HepG2 (cell line): ENCODE data around the gene PATL2. TPM values are rescaled to one million over a fixed set of nuclear protein-coding genes. Genes with fewer than 3 reads are reported as not detected.

Experiments
- CBFB ChIP-seq: sonication (generic); formaldehyde crosslinking; IDR thresholded peaks from 2 replicates; pipeline ENCODE4 v1.4.0; 2020; ENCODE audit warnings: missing genetic modification reagents
- CCDC6 ChIP-seq: sonication (generic); formaldehyde crosslinking; IDR thresholded peaks from 2 replicates; pipeline ENCODE4 v1.8.1; 2022; ENCODE audit warnings: mild to moderate bottlenecking, missing genetic modification reagents, moderate library complexity
- CEBPG ChIP-seq: IDR thresholded peaks from 2 replicates; pipeline ENCODE4 v1.6.1; 2016
- DMAP1 ChIP-seq: IDR thresholded peaks from 2 replicates; pipeline ENCODE4 v1.6.1; 2016
- ISX ChIP-seq: sonication (generic); formaldehyde crosslinking; conservative IDR thresholded peaks from 2 replicates; pipeline ENCODE4 v1.5.0; 2020; ENCODE audit warnings: missing genetic modification reagents
- JUN ChIP-seq: sonication (generic); formaldehyde crosslinking; IDR thresholded peaks from 2 replicates; pipeline ENCODE4 v1.4.0; 2020; ENCODE audit warnings: mild to moderate bottlenecking, missing genetic modification reagents
- NRL ChIP-seq: sonication (generic); formaldehyde crosslinking; IDR thresholded peaks from 2 replicates; pipeline ENCODE4 v1.5.0; 2020; ENCODE audit warnings: missing genetic modification reagents, mild to moderate bottlenecking, moderate library complexity, borderline replicate concordance
- PAX8 ChIP-seq: sonication (generic); formaldehyde crosslinking; IDR thresholded peaks from 2 replicates; pipeline ENCODE4 v1.8.0; 2022; ENCODE audit warnings: mild to moderate bottlenecking, missing genetic modification reagents, borderline replicate concordance
- PPARG ChIP-seq: conservative IDR thresholded peaks from 2 replicates; pipeline ENCODE4 v1.6.1; 2016; ENCODE audit warnings: missing biosample characterization, missing genetic modification reagents
- SKIL ChIP-seq: sonication (generic); formaldehyde crosslinking; IDR thresholded peaks from 2 replicates; pipeline ENCODE4 v1.8.0; 2022; ENCODE audit warnings: missing genetic modification reagents, mild to moderate bottlenecking, moderate library complexity, borderline replicate concordance
- TCF7L2 ChIP-seq: IDR thresholded peaks from 2 replicates; pipeline ENCODE4 v1.6.1; 2011; ENCODE audit warnings: mild to moderate bottlenecking, low read depth, low read length, moderate library complexity
- ZBTB7B ChIP-seq: sonication (generic); formaldehyde crosslinking; IDR thresholded peaks from 2 replicates; pipeline ENCODE4 v1.4.0; 2020; ENCODE audit warnings: missing genetic modification reagents
- ZFP41 ChIP-seq: sonication (generic); formaldehyde crosslinking; IDR thresholded peaks from 2 replicates; pipeline ENCODE4 v1.4.0; 2020; ENCODE audit warnings: mild to moderate bottlenecking, missing genetic modification reagents, borderline replicate concordance
- ZNF17 ChIP-seq: sonication (generic); formaldehyde crosslinking; IDR thresholded peaks from 2 replicates; pipeline ENCODE4 v1.5.0; 2020; ENCODE audit warnings: mild to moderate bottlenecking, missing genetic modification reagents
- polyA plus RNA-seq, 8 experiments: library from polyadenylated mRNA; depleted of rRNA in 3 of 8; stranded (reverse) in 7 of 8; unstranded in 1 of 8; fragments of >200 nt; fragmentation: Illumina TruSeq in 4 of 8; extraction: Trizol in 4 of 8; gene quantifications; 2 replicates each; pipeline versions ENCODE4 v1.2.1 to v1.2.3, GENCODE V29; 2011 to 2016; ENCODE audit warnings: low read depth in 4 of 8, missing spikeins in 1 of 8, mixed read lengths in 1 of 8; ENCODE audit not compliant: insufficient read depth in 1 of 8
- total RNA-seq, 5 experiments: library from RNA; depleted of rRNA; stranded (reverse); fragments of >200 nt; fragmentation: Illumina TruSeq; extraction: Trizol; gene quantifications; 2 replicates each; pipeline ENCODE4 v1.2.3, GENCODE V29; 2016; ENCODE audit warnings: low read depth in 1 of 5
- TF ChIP-seq, protein P1 (sequence below): sonication (generic); formaldehyde crosslinking; IDR thresholded peaks from 2 replicates; pipeline ENCODE4 v1.9.0; 2021; ENCODE audit warnings: missing genetic modification reagents, mild to moderate bottlenecking, borderline replicate concordance
- TF ChIP-seq, protein P2 (sequence below): sonication (generic); formaldehyde crosslinking; IDR thresholded peaks from 2 replicates; pipeline ENCODE4 v1.4.0; 2020; ENCODE audit warnings: missing genetic modification reagents, borderline replicate concordance
- TF ChIP-seq, protein P3 (sequence below): sonication (generic); formaldehyde crosslinking; conservative IDR thresholded peaks from 2 replicates; pipeline ENCODE4 v1.4.0; 2020; ENCODE audit warnings: missing genetic modification reagents
- TF ChIP-seq, protein P4 (sequence below): sonication (generic); formaldehyde crosslinking; IDR thresholded peaks from 2 replicates; pipeline ENCODE4 v1.4.0; 2020; ENCODE audit warnings: mild to moderate bottlenecking, missing genetic modification reagents

PATL2 gene
- total and polyA plus RNA-seq, 2 of the 13 experiments (the other 11 are each of a cell fraction or from before 2014, with no cell fraction given): 0.15 to 0.53 TPM

DNA sequence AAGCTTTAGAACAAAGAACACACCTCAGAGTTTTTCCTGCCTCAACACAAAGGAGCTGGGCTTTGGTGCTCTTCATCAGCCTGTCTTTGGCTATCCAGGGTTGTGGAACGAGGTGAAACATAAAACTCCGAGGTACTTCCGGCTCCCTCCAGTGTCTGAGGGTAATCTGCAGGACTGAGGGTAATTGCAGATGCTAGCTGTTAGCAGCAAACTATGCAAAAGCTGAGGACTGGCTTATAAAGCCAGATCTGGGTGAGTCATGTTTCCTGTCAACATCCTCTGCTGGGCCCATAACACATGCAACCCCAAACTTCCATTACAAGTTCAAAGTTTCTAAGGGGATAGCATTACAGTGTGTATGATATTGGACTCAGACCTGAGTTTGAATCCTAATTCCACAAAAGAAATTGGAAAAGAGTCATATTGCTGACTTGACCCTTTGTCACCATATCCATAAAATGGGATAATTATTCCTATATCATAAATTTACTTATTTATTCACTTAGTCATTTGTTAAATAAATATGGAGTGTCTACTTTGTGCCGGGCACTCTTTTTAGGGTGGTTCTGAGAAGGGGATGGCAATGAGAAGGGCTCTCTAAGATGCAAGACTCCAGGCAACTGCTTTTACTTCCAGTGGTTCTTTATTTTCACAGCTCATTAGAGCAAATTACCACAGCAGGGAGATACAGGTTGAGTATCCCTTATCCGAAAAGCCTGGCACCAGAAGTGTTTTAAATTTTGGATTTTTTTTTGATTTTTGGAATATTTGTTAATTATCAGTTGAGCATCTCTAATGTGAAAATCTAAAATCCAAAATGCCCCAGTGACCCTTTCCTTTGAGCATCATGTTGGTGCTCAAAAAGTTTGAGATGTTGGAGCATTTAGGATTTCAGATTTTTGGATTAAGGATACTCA lies 15.7 kb upstream of the PATL2 start (continued):
- TF ChIP-seq, protein P1, sequence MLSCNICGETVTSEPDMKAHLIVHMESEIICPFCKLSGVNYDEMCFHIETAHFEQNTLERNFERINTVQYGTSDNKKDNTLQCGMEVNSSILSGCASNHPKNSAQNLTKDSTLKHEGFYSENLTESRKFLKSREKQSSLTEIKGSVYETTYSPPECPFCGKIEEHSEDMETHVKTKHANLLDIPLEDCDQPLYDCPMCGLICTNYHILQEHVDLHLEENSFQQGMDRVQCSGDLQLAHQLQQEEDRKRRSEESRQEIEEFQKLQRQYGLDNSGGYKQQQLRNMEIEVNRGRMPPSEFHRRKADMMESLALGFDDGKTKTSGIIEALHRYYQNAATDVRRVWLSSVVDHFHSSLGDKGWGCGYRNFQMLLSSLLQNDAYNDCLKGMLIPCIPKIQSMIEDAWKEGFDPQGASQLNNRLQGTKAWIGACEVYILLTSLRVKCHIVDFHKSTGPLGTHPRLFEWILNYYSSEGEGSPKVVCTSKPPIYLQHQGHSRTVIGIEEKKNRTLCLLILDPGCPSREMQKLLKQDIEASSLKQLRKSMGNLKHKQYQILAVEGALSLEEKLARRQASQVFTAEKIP (CRISPR knock-in tag): no peak
- TF ChIP-seq CBFB: no peak
- TF ChIP-seq CEBPG (CRISPR knock-in tag): peak; percentile 48
- TF ChIP-seq, protein P2, sequence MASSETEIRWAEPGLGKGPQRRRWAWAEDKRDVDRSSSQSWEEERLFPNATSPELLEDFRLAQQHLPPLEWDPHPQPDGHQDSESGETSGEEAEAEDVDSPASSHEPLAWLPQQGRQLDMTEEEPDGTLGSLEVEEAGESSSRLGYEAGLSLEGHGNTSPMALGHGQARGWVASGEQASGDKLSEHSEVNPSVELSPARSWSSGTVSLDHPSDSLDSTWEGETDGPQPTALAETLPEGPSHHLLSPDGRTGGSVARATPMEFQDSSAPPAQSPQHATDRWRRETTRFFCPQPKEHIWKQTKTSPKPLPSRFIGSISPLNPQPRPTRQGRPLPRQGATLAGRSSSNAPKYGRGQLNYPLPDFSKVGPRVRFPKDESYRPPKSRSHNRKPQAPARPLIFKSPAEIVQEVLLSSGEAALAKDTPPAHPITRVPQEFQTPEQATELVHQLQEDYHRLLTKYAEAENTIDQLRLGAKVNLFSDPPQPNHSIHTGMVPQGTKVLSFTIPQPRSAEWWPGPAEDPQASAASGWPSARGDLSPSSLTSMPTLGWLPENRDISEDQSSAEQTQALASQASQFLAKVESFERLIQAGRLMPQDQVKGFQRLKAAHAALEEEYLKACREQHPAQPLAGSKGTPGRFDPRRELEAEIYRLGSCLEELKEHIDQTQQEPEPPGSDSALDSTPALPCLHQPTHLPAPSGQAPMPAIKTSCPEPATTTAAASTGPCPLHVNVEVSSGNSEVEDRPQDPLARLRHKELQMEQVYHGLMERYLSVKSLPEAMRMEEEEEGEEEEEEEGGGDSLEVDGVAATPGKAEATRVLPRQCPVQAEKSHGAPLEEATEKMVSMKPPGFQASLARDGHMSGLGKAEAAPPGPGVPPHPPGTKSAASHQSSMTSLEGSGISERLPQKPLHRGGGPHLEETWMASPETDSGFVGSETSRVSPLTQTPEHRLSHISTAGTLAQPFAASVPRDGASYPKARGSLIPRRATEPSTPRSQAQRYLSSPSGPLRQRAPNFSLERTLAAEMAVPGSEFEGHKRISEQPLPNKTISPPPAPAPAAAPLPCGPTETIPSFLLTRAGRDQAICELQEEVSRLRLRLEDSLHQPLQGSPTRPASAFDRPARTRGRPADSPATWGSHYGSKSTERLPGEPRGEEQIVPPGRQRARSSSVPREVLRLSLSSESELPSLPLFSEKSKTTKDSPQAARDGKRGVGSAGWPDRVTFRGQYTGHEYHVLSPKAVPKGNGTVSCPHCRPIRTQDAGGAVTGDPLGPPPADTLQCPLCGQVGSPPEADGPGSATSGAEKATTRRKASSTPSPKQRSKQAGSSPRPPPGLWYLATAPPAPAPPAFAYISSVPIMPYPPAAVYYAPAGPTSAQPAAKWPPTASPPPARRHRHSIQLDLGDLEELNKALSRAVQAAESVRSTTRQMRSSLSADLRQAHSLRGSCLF (CRISPR knock-in tag): no peak
- TF ChIP-seq TCF7L2: no peak
- no peak for TF ChIP-seq ZNF17 (CRISPR knock-in tag)
- TF ChIP-seq ISX (CRISPR knock-in tag): no peak
- no peak for TF ChIP-seq CCDC6 (CRISPR knock-in tag)
- TF ChIP-seq, protein P3, sequence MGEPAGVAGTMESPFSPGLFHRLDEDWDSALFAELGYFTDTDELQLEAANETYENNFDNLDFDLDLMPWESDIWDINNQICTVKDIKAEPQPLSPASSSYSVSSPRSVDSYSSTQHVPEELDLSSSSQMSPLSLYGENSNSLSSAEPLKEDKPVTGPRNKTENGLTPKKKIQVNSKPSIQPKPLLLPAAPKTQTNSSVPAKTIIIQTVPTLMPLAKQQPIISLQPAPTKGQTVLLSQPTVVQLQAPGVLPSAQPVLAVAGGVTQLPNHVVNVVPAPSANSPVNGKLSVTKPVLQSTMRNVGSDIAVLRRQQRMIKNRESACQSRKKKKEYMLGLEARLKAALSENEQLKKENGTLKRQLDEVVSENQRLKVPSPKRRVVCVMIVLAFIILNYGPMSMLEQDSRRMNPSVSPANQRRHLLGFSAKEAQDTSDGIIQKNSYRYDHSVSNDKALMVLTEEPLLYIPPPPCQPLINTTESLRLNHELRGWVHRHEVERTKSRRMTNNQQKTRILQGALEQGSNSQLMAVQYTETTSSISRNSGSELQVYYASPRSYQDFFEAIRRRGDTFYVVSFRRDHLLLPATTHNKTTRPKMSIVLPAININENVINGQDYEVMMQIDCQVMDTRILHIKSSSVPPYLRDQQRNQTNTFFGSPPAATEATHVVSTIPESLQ: no peak
- no peak for TF ChIP-seq ZFP41 (CRISPR knock-in tag)
- TF ChIP-seq SKIL: no peak
- no peak for TF ChIP-seq NRL (CRISPR knock-in tag)
- TF ChIP-seq PPARG (CRISPR knock-in tag): 0 out of 2 replicates have a peak, but pooled peaks have one; percentile 27
- no peak for TF ChIP-seq ZBTB7B
- TF ChIP-seq JUN (CRISPR knock-in tag): peak; percentile 83
- TF ChIP-seq, protein P4, sequence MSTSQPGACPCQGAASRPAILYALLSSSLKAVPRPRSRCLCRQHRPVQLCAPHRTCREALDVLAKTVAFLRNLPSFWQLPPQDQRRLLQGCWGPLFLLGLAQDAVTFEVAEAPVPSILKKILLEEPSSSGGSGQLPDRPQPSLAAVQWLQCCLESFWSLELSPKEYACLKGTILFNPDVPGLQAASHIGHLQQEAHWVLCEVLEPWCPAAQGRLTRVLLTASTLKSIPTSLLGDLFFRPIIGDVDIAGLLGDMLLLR (CRISPR knock-in tag): no peak
- no peak for TF ChIP-seq DMAP1 (CRISPR knock-in tag)
- TF ChIP-seq PAX8 (CRISPR knock-in tag): no peak
